MCF 10A (cell line): ENCODE results near the gene CTTN. TPM values are rescaled to one million over a fixed set of nuclear protein-coding genes. Genes with fewer than 3 reads are reported as not detected.
A peak's percentile ranks its signal among the peaks of the same experiment; 100 is the strongest.

ENCODE experiments used
- BruUV-seq: library from RNA; stranded (reverse); fragments of 400-500 nt; replicated peaks from 2 replicates; lab custom pipeline; 2021; lab: Mats Ljungman, UMichigan
- CTCF ChIA-PET: fragments of 300-600 bp; sonication (Branson Sonifier 250); formaldehyde crosslinking; extraction: SDS; loops from one replicate; lab custom pipeline; 2021; ENCODE audit warnings: antibody characterized with exemption, inconsistent platforms; lab: Yijun Ruan, JAX
- POLR2A ChIA-PET: fragments of 300-600, 350-650 bp; sonication (Branson Sonifier 250); formaldehyde crosslinking; extraction: SDS; loops from one replicate; lab custom pipeline; 2020; ENCODE audit warnings: antibody characterized with exemption, inconsistent platforms; lab: Yijun Ruan, JAX
- DNase-seq: peaks from one replicate; pipeline ENCODE4 v3.0.0-alpha.2; 2018; ENCODE audit not compliant: unreplicated experiment
- H3K27ac Mint-ChIP-seq: one replicate; pipeline ENCODE4 v1.8.0; 2022; ENCODE audit warnings: mild to moderate bottlenecking, low read depth, mixed read lengths; ENCODE audit not compliant: unreplicated experiment
- H3K27me3 Mint-ChIP-seq: one replicate; pipeline ENCODE4 v1.8.0; 2022; ENCODE audit warnings: mixed read lengths; ENCODE audit not compliant: insufficient read depth, unreplicated experiment
- H3K36me3 Mint-ChIP-seq: one replicate; pipeline ENCODE4 v1.8.0; 2022; ENCODE audit warnings: mild to moderate bottlenecking, moderate library complexity, mixed read lengths; ENCODE audit not compliant: insufficient read depth, unreplicated experiment
- H3K4me1 Mint-ChIP-seq: one replicate; pipeline ENCODE4 v1.8.0; 2022; ENCODE audit warnings: mixed read lengths; ENCODE audit not compliant: insufficient read depth, unreplicated experiment
- H3K4me3 Mint-ChIP-seq: one replicate; pipeline ENCODE4 v1.8.0; 2022; ENCODE audit warnings: mild to moderate bottlenecking, moderate library complexity, mixed read lengths; ENCODE audit not compliant: unreplicated experiment
- H3K9me3 Mint-ChIP-seq: one replicate; pipeline ENCODE4 v1.8.0; 2022; ENCODE audit warnings: mixed read lengths; ENCODE audit not compliant: unreplicated experiment
- intact Hi-C: fragments of 100-400 bp; cut with micrococcal nuclease; formaldehyde crosslinking; loops from 2 replicates; pipeline ENCODE4 v1.14.1; 2022
- total RNA-seq: library from RNA; stranded (reverse); gene quantifications from 2 replicates; pipeline ENCODE4 v1.2.3, GENCODE V29; 2022
- TF ChIP-seq, protein P1 (sequence below): fragments of 200-600 bp; IDR thresholded peaks from one replicate; pipeline ENCODE4 v1.8.0; 2022; ENCODE audit warnings: antibody characterized with exemption, mild to moderate bottlenecking; ENCODE audit not compliant: unreplicated experiment

Gene CTTN
- total RNA-seq, 1 experiment from 2014 or later = 264 TPM

DNA sequence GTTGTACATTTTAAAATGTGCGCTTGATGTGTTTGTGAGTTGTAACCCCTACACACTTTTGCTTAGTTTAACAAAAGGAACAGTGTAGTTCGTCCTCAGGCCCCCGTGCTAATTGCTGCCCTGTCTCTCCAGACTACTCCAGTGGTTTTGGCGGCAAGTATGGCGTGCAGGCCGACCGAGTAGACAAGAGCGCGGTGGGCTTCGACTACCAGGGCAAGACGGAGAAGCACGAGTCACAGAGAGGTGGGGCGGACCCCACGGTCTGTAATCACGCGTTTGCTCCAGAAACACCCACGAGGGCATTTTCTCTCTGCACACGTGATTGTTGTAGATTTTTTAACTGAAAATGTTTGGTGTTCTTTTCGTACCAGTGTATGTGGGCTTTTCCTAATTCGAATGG is 18.6 kb downstream of the CTTN start:
- ChIA-PET CTCF (no interaction called here), POLR2A (interaction anchor here (0.6 kb wide), 1 partner anchor 1929 kb away, joined by 3 read pairs; no protein-coding TSS in a partner anchor)
- H3K36me3 Mint-ChIP-seq = peaks cover 90% of the 10 kb centered on the region
- DNase-seq = no peak
- no peaks in the 10 kb centered on the region for H3K4me1 Mint-ChIP-seq
- H3K27me3 Mint-ChIP-seq = no peaks in the 10 kb centered on the region
- TF ChIP-seq, protein P1, sequence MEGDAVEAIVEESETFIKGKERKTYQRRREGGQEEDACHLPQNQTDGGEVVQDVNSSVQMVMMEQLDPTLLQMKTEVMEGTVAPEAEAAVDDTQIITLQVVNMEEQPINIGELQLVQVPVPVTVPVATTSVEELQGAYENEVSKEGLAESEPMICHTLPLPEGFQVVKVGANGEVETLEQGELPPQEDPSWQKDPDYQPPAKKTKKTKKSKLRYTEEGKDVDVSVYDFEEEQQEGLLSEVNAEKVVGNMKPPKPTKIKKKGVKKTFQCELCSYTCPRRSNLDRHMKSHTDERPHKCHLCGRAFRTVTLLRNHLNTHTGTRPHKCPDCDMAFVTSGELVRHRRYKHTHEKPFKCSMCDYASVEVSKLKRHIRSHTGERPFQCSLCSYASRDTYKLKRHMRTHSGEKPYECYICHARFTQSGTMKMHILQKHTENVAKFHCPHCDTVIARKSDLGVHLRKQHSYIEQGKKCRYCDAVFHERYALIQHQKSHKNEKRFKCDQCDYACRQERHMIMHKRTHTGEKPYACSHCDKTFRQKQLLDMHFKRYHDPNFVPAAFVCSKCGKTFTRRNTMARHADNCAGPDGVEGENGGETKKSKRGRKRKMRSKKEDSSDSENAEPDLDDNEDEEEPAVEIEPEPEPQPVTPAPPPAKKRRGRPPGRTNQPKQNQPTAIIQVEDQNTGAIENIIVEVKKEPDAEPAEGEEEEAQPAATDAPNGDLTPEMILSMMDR = no peak
- BruUV-seq = no TSS peak
- no peak overlapping the region for H3K4me3 Mint-ChIP-seq
- intact Hi-C loops = no loop called here
- no peak overlapping the region for H3K27ac Mint-ChIP-seq
- H3K9me3 Mint-ChIP-seq = no peaks in the 10 kb centered on the region

- POLR2A ChIA-PET = no interaction called here
- intact Hi-C loops = no loop called here
- CTCF ChIA-PET = no interaction called here
- Mint-ChIP-seq H3K4me1 (no peaks in the 10 kb centered on the region), H3K4me3 (no peak overlapping the region), H3K27ac (no peak overlapping the region), H3K36me3 (peaks cover 85% of the 10 kb centered on the region), H3K9me3 (no peaks in the 10 kb centered on the region), H3K27me3 (no peaks in the 10 kb centered on the region)
- no peak for DNase-seq
- TF ChIP-seq, protein P1 = no peak
- no TSS peak for BruUV-seq
These were observed 19.8 kb downstream of the CTTN start for GRCh38 chr11:70418130-70418529.

DNA sequence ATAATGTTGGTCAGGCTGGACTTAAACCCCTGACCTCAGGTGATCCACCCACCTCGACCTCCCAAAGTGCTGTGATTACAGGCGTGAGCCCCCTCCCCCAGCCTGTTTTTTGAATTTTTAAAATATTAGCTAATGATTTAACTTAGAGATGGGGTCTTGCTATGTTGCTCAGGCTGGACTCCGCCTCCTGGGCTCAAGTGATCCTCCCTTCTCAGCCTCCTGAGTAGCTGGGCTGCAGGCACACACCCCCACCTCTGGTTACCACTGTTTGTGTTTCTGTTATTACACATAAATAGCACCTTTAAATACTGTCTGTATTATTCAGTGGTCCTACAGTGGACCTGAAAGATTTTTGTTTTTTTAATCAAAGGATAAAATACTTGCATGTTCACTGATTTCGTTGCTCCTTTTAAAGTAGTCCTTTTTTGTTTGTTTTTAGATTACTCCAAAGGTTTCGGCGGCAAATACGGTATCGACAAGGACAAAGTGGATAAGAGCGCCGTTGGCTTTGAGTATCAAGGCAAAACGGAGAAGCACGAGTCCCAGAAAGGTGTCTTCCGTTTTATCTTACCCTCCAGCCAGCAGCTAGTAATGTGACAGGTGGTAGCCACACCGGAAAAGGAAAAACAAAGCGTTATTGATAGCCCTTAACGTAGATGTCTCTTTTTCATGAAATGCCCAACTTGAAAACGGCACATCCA is 21.1 kb downstream of the CTTN start:
- H3K27ac Mint-ChIP-seq = no peak overlapping the region
- BruUV-seq = TSS peak; percentile 17
- H3K4me1 Mint-ChIP-seq = no peaks in the 10 kb centered on the region
- DNase-seq = no peak
- peaks cover 88% of the 10 kb centered on the region for H3K36me3 Mint-ChIP-seq
- TF ChIP-seq, protein P1 = no peak
- H3K9me3 Mint-ChIP-seq = no peaks in the 10 kb centered on the region
- no peak overlapping the region for H3K4me3 Mint-ChIP-seq
- H3K27me3 Mint-ChIP-seq = no peaks in the 10 kb centered on the region
- POLR2A ChIA-PET = interaction anchor here (1.0 kb wide), 1 partner anchor 110 kb away, joined by 3 read pairs; no protein-coding TSS in a partner anchor
- intact Hi-C loops = no loop called here
- CTCF ChIA-PET = no interaction called here

GRCh38 chr11:70420008-70420464 is 21.7 kb downstream of the CTTN start:
- no peak overlapping the region for H3K27ac Mint-ChIP-seq
- BruUV-seq = no TSS peak
- no peak for DNase-seq
- no peaks in the 10 kb centered on the region for H3K27me3 Mint-ChIP-seq
- H3K9me3 Mint-ChIP-seq = no peaks in the 10 kb centered on the region
- peaks cover 88% of the 10 kb centered on the region for H3K36me3 Mint-ChIP-seq
- H3K4me1 Mint-ChIP-seq = no peaks in the 10 kb centered on the region
- intact Hi-C loops = no loop called here
- POLR2A ChIA-PET = interaction anchor here (1.0 kb wide), 1 partner anchor 111 kb away, joined by 3 read pairs; no protein-coding TSS in a partner anchor
- no peak overlapping the region for H3K4me3 Mint-ChIP-seq
- CTCF ChIA-PET = no interaction called here
- TF ChIP-seq, protein P1 = no peak
